Stimulated activated CD8-positive, alpha-beta memory T cell treated with anti-CD3 and anti-CD28 coated beads, Interleukin-7, amount 100 ng/mL, for 1 hour (primary cell): ENCODE results near the gene KCTD11.

Experiments
- DNase-seq, 2 donors: peaks; one replicate each; pipeline ENCODE4 v3.0.0-alpha.2; 2020; ENCODE audit warnings: low read depth in 2 of 2

The KCTD11 gene

GRCh38 chr17:7374353-7374752, 22.4 kb downstream of the KCTD11 start:
- no peak for DNase-seq

- no peak for DNase-seq
Measured at GRCh38 chr17:7379134-7379533, 27.2 kb downstream of the KCTD11 start.

- no peak for DNase-seq
Measured at GRCh38 chr17:7380321-7380720, 28.4 kb downstream of the KCTD11 start.

- no peak for DNase-seq
Measured at GRCh38 chr17:7380855-7381683, 29.1 kb downstream of the KCTD11 start, which contains the start of gene TNK1. TSS of gene TNK1 (plus strand) at chr17:7381089. CDS start at chr17:7382927, 1,838 bp downstream.

GRCh38 chr17:7382901-7383300, 30.9 kb downstream of the KCTD11 start:
- DNase-seq, result no peak

- no peak for DNase-seq
Measured at GRCh38 chr17:7383371-7383741, 31.4 kb downstream of the KCTD11 start.

- DNase-seq, result peak; percentile 49 to 50
Measured at GRCh38 chr17:7383742-7384488, 32.0 kb downstream of the KCTD11 start.

- no peak for DNase-seq
Measured at GRCh38 chr17:7384489-7385081, 32.6 kb downstream of the KCTD11 start.

- no peak for DNase-seq
Measured at GRCh38 chr17:7388856-7389255, 36.9 kb downstream of the KCTD11 start.

- no peak for DNase-seq
Measured at GRCh38 chr17:7389924-7390910, 38.3 kb downstream of the KCTD11 start.

GRCh38 chr17:7391307-7391706, 39.3 kb downstream of the KCTD11 start:
- no peak for DNase-seq

- DNase-seq, result no peak
Measured at GRCh38 chr17:7392696-7393612, 41.0 kb downstream of the KCTD11 start.

GRCh38 chr17:7393613-7394451, 41.9 kb downstream of the KCTD11 start:
- peak; percentile 38 to 42 for DNase-seq

GRCh38 chr17:7394452-7395191, 42.7 kb downstream of the KCTD11 start, which contains the start of gene PLSCR3:
TSS of gene PLSCR3 (minus strand) at chr17:7394525. CDS start at chr17:7394110, 415 bp downstream.
- peak; percentile 66 to 68 for DNase-seq

GRCh38 chr17:7396147-7396546, 44.2 kb downstream of the KCTD11 start:
- no peak for DNase-seq

GRCh38 chr17:7398612-7399011, 46.6 kb downstream of the KCTD11 start:
- no peak for DNase-seq

- no peak for DNase-seq
Measured at GRCh38 chr17:7403043-7403726, 51.2 kb downstream of the KCTD11 start.

GRCh38 chr17:7403727-7403976, 51.7 kb downstream of the KCTD11 start:
- DNase-seq, result no peak
